Lower leg skin (tissue), 3 donors: ENCODE data around the gene ELK1.

Source experiments
- CTCF ChIP-seq, 3 donors: fragments of 450-650 bp; IDR thresholded peaks; one replicate each; pipeline ENCODE4 v1.5.1; 2016; ENCODE audit warnings: antibody characterized with exemption in 3 of 3, mild to moderate bottlenecking in 3 of 3, moderate library complexity in 2 of 3
- POLR2A ChIP-seq, 2 donors: fragments of 450-650 bp; IDR thresholded peaks; one replicate each; pipeline ENCODE4 v1.6.1; 2016 to 2017; ENCODE audit warnings: antibody characterized with exemption in 2 of 2, mild to moderate bottlenecking in 1 of 2, moderate library complexity in 1 of 2

- no peak for TF ChIP-seq CTCF (IDR thresholded peaks at IDR 0.05)
- no peak for TF ChIP-seq POLR2A (IDR thresholded peaks at IDR 0.05)
Measured at GRCh38 chrX:47659421-47659726, 9.0 kb upstream of the ELK1 start.
